ENCODE results near the gene BACH2. TPM values are rescaled to one million over a fixed set of nuclear protein-coding genes. Genes with fewer than 3 reads are reported as not detected.

Gene BACH2
- total and polyA plus RNA-seq, 2 of the 4 experiments (the other 2 are of a cell fraction) = 1.3 to 1.4 TPM

GRCh38 chr6:90038961-90039653 is 257.5 kb downstream of the BACH2 start:
- dilution Hi-C loops (cut with HindIII; ENCODE audit: low sequenced_read_pairs, unreplicated experiment) (no loop called here), in situ Hi-C loops (cut with MboI; ENCODE audit: low sequenced_read_pairs) (no loop called here), intact Hi-C loops (cut with micrococcal nuclease) (no loop called here)
- no peak overlapping the region for H3K27ac ChIP-seq (ENCODE audit: insufficient read depth, low read length)
- BruUV-seq (replicated peaks) = no TSS peak
- no peaks in the 10 kb centered on the region for H3K9me3 ChIP-seq (ENCODE audit: control insufficient read depth, insufficient read depth, low read length)
- peaks cover 2% of the 10 kb centered on the region; the same call in 1 of the 2 replicates for H3K4me1 ChIP-seq (ENCODE audit: control insufficient read depth, insufficient read depth, low read length)
- H3K36me3 ChIP-seq (ENCODE audit: control insufficient read depth, insufficient read depth, low read length) = no peaks in the 10 kb centered on the region
- no peak overlapping the region for H4K8ac ChIP-seq (ENCODE audit: low read depth in 2 of 2, low read length in 2 of 2)
- H2AFZ ChIP-seq (replicated peaks; ENCODE audit: low read length, poor library complexity) = no peak overlapping the region
- H4K91ac ChIP-seq (ENCODE audit: insufficient read depth, low read depth, low read length) = no peak overlapping the region
- no peak overlapping the region for H3K4ac ChIP-seq (ENCODE audit: low read depth, low read length)
- peak; percentile 61 for ATAC-seq (ENCODE audit: low read depth)
- H2BK20ac ChIP-seq (ENCODE audit: low read depth, low read length) = no peak overlapping the region
- no peak overlapping the region for H2AK9ac ChIP-seq (replicated peaks; ENCODE audit: low read depth, low read length, poor library complexity)
- H3K79me1 ChIP-seq (ENCODE audit: low read depth in 1 of 2, low read length in 2 of 2) = no peaks in the 10 kb centered on the region
- no peak overlapping the region for H3K56ac ChIP-seq (ENCODE audit: extremely low read depth, insufficient read depth, low read length)
- H3K9me1 ChIP-seq (ENCODE audit: insufficient read depth, low read length) = no peaks in the 10 kb centered on the region; the same call in none of the 2 replicates
- no peaks in the 10 kb centered on the region for H4K20me1 ChIP-seq (ENCODE audit: insufficient read depth, low read length)
- whole genome bisulfite sequencing, 2 experiments (ENCODE audit: extremely low coverage in 2 of 2, insufficient read length in 1 of 2) = 93% methylated on average over 3 of the region's 18 CpGs; no CpG with 5 or more reads in 1 of the 2 experiments
- H3K9ac ChIP-seq (ENCODE audit: low read depth, low read length) = no peak overlapping the region
- no peak overlapping the region; the same call in 2 of the 3 replicates for H2BK15ac ChIP-seq (ENCODE audit: low read depth, low read length)
- H3K27me3 ChIP-seq (ENCODE audit: control insufficient read depth, insufficient read depth, low read length) = no peaks in the 10 kb centered on the region
- CTCF ChIA-PET = interaction anchor here (0.6 kb wide), 2 partner anchors 49 to 438 kb away, joined by 3 to 4 read pairs; no protein-coding TSS in a partner anchor
- POLR2A ChIA-PET (ENCODE audit: unreplicated experiment) = no interaction called here
- DNase-seq = peak; percentile 65
- H3K23ac ChIP-seq (ENCODE audit: low read depth, low read length) = no peak overlapping the region
- no peak overlapping the region for H2BK5ac ChIP-seq (ENCODE audit: low read depth, low read length, poor library complexity, severe bottlenecking)
- no peak overlapping the region for H3K14ac ChIP-seq (replicated peaks; ENCODE audit: low read depth, low read length)
- no peak overlapping the region for H4K5ac ChIP-seq (ENCODE audit: low read depth, low read length)
- no peak overlapping the region for H3K4me2 ChIP-seq (ENCODE audit: low read depth, low read length)
- H3K4me3 ChIP-seq (ENCODE audit: insufficient read depth, low read depth, low read length) = no peak overlapping the region
- no peak overlapping the region for H2AK5ac ChIP-seq (ENCODE audit: low read depth, low read length)
- H3K18ac ChIP-seq (ENCODE audit: low read depth, low read length) = no peak overlapping the region
- TF ChIP-seq RCOR1 (IDR thresholded peaks at IDR 0.05; ENCODE audit: insufficient replicate concordance, low read length) (no peak), SMC3 (IDR thresholded peaks at IDR 0.05; ENCODE audit: low read depth, low read length) (no peak), CTCF (conservative IDR thresholded peaks at IDR 0.05; ENCODE audit: low read depth, low read length) (no peak)
- H2BK120ac ChIP-seq (ENCODE audit: low read depth, low read length) = no peak overlapping the region
